CD4-positive, alpha-beta T cell treated with Interferon alpha-2 for 1 hour (primary cell): ENCODE measurements around the gene TMOD1.

Experiments used
- DNase-seq, 2 donors: peaks; one replicate each; pipeline ENCODE4 v3.0.0-alpha.2; 2020 to 2022

Gene TMOD1

DNA sequence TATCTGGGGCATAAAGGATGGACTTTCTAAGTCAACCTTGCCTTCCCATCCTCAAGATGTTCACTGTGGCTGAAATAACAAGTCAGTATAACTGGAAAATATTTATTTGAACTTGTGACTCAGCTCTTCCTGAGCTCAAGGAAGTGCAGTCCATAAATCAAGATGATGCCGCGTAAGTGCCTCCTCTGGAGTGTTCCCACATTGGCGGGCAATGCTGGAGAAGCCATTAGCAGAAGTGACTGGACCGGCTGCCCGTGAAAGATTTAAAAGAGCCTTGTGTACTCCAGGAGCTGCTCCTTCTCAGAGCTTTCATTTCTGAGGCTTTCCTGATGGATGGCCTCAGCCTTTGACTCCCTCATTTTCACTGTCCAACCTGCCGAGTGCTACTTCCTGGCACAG, 17.4 kb downstream of the TMOD1 start:
- DNase-seq: no peak

DNA sequence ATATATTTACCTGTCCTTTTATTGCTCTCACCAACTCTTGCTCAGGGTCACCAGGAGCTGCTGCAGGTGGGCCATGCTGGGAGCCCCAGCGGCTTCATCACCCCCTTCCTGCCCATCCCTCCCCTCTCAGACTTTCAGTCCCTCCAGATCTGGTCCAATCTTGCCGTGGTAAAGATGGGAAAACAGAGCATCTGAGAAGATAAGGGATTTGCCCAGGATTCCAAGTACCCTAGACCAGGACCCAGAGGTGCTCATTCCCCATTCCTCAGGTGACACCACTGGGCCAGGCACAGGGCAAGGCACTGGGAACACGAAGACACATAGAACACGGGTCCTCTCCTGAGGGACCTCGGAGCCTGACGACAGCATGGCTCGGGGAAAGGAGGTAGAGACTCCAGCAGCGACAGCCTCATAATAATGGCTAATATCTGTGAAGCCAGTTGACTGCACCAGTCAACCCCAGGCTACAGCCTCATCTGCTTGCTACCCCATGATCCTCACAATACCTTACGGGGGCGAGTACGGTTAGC, 18.0 kb downstream of the TMOD1 start:
- DNase-seq: no peak

DNA sequence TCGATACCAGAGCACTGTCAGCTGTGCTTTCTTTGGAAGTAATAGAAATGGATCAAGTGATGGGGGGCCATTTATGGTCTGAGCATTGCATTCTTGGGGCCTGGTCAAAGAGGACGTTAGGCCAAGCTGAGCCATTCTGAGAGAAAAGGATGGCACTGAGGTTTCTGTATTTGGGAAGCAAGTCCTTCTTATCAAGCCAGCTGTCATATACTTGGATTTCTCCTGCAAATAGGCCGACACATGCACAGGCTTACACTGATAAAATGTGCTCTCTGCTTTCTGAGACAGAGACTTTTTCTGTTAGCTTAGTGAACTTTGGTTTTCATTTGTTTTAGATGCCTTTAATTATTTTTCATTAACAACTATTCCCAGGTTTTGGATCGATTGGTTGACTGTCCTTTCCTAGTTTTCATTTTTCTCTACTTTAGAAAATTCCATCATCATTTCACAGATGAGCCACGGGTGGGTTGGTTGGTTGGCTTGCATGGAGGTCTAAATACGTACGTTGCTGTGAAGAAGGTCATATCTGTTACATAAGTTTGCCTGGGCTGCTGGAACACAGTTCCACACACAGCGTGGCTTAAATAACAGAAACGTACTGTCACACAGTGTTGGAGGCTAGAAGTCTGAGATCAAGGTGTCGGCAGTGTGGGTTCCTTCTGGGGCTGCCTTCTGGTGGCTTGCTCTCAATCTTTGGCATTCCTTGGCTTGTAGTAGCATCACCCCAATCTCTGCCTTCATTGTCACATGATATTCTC, 20.3 kb downstream of the TMOD1 start:
- DNase-seq: no peak

DNA sequence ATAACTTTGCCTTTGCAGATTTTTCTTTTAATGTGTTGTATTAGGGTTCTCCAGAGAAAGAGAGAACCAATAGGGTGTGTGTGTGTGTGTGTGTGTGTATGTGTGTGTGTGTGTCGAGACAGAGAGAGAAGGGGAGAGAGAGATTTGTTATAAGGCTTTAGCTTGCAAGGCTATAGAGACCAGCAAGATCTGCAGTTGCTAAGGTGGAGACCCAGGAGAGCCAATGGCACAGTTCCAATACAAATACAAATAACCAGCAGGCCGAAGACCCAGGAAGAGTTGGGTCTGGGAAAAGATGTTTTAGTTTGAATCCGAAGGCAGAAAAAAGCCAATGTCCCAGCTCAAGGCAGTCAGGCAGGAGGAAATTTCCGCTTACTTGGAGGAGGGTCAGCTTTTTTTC, 23.0 kb downstream of the TMOD1 start:
- no peak for DNase-seq

DNA sequence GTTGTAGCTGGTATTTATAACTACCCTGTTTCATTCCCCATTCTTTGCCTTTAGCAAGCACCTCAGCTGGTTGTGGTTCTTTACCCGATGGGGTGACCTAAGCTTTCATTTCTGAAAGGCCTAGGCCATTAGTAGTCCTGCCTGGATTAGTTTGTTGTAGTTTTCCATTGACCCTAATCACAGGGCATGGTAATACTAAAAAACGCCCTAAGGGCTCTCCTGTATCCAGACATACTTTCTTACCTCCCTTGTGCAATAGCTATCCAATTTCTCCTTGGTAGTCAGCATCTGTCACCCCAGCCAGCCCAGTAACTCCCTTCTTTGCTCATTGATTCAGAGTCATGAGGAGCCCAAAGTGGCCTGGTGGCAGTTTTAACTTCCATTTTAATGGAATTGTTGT, 24.0 kb downstream of the TMOD1 start:
- no peak for DNase-seq

DNA sequence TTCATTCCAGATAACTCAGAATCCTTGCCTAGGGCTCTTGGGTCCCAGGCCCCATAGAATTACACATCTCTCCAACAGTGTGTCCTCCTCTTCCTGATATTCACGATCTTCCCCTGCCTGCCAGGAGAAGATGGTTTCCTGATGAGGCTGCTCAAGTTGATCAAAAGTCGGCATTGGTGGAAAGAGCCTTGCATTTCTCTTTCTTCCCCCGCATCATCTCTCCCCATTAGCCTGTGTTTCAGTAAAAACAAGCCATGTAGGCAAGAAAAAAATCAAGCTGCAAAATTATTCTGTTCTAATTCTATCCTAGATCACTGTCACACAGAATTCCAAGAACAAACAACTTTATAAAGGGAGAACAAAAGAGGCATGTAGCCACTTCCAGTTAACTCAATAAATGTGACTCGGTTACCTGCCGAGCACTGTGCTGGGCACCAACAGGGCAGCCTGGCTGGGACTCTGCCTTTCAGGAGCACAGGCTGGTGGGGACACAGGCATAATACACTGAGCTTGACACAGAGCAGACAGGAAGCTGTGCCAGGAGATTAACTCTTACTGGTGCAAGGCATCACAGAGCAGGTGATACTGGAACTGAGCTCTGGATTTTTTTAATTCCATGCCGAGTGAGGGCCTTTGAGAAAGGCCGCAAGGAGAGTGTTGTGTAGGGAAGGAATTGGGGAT, 25.6 kb downstream of the TMOD1 start:
- no peak for DNase-seq

DNA sequence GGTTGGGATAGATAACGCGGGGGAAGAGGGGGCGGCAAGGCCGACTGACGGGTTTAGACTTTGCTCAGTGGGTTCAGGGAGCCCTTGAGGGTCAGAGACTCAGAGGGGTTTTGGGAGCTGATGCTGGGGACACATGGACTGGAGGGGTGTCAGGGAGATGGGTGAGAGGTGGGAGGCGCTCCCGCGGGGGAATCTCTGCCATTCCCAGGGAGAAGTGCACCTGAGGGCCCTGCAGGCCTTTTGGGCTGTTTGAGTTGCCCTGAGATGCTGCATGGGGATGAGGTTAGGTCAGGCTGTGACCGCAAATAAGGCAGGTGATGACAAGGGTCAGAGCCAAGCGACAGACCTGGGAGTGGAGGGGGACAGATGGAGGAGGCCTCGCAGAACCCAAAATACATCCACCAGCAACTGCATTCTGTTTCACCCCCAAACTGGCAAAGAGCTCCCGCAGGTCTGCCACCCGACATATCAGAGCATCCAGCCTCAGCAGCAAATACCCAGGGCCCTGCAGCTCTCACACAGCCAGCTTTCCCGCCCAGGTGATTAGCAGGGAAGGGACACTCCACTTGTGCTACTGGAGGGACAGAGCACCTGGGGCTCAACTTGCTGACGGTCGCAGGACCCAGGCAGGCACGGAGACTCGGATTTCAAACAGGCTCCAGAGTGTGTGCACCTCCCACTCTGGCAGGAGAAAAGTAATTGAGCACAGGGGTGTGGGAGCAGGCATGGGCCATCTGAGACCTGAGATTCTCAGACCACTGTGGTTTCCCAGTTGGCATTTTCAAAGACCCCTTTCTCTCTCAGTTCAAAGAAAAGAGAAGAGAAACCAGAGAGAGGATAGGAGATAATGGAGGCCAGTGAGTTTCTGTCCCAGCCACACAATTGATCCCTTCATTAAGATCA, 26.4 kb downstream of the TMOD1 start:
- DNase-seq: no peak

DNA sequence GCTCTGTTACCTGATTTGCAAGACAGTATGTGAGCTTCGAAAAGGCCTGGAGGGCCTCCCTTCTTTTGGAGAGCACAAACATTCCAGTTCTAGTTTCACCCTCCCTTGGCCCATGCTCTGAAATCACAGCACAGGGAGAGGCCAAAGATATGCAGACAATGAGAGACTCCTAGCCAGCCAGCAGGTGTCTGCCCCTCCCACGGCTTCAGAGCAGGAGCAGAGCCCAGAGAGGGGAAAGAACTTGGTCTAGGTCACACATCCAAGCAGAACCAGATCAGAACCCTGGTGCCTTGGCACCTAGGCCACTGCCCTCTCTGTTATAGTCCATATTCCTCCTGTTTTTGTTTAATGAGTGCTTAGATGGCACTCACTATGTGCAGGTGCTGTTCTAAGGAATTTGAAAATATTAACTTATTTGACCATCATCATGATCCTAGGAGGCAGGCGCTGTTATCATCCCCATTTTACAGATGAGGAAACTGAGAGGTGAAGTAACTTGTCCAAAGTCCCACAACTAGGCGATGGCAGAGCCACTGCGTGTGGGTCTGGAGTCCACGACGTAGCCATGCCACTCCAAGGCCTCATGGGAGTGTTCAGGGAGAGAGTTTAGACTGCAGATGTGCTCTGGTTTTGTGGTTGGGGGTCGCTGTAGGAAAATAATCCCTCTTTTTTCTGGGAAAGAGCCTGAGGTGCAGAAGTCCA, 27.2 kb downstream of the TMOD1 start:
- DNase-seq: no peak

DNA sequence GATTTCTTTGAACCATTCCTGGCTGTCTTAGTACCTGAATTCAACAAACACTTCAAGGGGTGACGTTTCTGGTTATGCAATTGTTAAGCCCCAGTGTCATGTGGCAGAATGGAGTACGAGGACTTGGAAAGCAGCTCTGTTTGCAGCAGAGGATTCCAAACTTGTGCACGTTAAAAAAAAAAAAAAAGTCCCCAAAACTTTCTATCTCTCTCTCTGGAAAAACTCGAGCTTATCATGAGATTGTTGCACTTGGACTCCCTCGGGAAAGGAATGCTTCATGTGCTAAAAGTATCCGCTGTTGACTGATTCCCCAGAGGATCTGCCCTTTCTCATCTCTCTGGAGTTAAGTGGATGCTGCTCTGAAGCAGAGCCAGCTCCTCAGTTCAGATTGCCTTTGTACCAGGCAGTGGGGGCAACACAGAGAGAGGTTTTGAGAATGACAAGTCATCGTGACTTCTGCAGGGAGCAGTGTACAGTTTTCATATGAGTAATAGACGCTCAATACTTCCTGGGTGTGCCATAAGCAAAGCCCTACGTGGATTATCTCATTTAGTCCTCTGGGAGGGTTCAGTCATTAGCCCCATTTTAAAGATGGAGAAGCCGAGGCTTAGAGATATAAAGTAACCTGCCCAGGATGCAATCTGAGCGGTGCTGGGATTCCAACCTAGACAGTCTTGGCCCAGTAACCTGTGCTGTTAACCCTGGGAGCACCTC, 28.1 kb downstream of the TMOD1 start:
- no peak for DNase-seq

DNA sequence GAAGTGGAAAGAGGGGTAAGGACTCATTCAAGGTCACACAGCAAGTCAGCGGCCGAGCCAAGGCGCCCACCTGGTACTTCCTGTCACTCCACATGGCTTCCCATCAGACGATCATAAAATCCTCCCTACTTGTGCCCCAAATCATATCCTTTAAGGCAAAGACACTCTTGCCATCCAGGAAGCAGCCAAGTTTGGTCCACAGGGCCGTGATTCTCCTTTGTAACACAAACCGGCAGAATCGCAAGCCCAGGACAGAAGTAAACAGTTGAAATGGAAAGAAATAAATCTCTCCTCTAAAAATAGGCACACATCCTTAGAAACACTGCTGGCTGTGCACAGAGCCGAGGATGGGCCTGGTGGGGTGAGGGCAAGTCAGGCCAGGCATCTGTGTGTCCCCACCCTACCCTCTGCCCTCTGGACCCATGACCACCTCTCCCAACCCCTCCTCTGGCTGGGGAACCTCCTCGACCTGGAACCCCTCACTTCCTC, 30.5 kb downstream of the TMOD1 start:
- no peak for DNase-seq

DNA sequence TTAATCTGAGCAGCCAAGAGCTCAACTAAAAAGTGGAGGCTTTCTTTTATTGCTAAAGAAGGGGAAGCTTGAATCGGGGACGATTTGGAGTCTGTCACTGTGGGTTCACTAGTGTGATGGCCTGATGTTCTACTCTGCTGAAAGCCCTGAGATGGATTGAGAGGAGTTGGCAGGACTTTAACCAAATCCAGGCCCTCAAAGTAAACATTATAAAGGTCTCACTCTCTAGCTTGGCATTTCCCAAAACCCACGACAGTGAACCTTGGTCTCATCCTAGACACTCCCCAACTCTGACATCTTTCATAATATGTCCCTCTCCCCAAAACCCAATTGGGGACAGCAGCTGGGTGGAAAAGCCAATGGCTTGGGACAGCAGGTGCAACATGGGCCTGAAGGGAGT, 32.7 kb downstream of the TMOD1 start:
- DNase-seq: no peak

DNA sequence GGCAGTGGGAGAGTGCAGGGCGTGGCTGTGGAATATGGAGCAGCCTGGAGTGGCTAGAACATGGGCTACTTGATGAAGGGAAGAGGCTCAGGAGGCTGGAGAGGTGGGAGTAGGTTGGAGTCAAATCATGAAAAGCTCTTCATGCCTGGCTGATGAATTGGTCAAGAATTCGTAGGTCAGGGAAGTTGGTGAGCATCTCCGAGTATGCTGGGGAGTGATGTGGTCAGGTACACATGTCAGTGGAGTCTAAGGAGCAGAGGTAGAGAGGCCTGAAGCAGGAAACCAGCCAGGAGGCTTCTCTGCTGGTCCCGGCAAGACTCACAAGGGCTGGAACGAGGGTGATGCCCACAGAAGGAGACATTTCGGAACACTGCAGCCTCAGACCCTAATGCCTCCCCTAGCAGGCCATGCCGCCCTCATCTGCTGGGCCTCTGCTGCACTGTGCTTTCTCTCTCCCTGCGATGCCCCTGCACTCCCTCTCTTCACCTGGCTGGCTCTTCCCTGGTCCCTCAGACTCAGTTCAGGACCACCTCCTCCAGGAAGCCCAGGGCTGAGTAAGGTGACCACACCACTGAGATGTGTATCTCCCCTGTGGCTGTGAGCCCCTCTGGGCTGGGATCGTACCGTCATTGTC, 33.6 kb downstream of the TMOD1 start:
- DNase-seq: no peak

DNA sequence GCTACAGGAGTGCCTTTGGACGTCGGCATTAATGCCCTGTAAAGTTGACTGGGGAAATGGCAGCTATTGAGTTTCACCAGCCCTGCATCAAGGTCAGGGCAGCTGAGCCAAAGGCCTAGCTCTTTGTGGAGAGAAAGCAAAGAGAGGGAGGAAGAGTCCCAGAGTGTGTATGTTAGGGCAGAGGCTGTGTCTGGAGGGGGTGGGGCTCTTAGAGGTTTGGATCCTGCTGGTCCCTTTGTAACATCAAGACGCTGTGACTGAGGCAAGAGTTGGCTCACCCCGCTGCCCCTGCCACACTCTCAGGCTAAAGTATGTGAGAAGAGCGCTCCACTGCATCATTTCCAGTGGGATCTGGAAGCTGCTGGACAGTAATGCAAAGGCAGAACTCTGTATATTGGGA, 34.3 kb downstream of the TMOD1 start:
- DNase-seq: no peak

DNA sequence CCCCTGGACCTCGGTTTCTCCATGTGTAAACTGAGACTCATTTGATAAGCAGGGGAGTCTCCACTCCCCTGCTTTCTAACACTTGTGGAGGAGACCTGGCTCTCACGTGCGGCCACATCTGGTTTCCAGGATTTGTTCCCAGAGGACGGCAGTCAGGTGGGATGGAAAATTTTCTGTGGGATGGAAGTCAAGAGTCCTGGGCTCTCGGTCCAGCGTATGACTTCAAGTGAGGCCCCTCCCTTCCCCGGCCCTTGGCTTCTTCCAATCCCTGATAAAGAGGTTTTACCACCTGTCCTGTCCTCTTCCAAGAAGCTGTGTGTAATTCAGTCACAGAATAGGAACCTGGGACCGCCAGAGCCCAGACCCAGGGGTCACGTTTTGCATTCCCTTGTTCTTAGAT, 35.0 kb downstream of the TMOD1 start:
- no peak for DNase-seq

DNA sequence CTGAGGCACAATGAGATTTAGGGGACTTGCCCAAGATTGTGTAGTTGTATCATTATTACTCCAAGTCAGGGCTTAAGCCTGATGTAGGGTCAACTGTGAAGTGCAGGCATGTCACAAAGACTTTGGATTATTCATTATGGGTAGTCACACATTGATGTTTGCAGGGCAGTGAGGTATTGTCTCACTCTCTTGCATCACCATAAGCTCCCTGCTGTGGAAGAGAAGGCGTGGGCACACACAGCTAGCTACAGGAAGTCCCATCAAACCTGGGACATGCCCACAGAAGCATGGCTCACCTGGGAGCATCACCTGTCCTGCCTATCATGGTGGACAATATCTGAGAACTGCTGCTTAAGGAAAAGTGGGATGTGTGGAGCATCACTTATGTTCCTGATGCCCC, 42.1 kb downstream of the TMOD1 start:
- DNase-seq: no peak

DNA sequence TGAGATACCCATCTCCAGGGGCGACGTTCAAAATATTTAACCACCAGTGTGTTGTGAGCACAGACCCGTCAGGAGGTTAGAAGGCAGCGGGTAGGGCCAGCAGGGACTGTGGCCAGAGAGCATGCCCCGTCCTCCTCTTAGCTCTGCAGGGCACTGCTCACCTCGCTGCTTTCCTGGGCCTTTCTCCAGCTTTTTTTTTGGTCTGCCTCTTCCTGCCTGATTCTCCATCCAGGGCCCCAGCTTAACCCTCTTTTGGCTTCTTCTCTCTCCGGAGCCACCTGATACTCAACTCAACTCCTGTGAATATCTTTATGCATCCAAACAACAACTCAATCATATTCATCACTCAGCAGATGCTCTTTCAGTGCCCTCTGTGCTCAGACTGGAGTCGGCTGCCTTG, 44.0 kb downstream of the TMOD1 start:
- no peak for DNase-seq

DNA sequence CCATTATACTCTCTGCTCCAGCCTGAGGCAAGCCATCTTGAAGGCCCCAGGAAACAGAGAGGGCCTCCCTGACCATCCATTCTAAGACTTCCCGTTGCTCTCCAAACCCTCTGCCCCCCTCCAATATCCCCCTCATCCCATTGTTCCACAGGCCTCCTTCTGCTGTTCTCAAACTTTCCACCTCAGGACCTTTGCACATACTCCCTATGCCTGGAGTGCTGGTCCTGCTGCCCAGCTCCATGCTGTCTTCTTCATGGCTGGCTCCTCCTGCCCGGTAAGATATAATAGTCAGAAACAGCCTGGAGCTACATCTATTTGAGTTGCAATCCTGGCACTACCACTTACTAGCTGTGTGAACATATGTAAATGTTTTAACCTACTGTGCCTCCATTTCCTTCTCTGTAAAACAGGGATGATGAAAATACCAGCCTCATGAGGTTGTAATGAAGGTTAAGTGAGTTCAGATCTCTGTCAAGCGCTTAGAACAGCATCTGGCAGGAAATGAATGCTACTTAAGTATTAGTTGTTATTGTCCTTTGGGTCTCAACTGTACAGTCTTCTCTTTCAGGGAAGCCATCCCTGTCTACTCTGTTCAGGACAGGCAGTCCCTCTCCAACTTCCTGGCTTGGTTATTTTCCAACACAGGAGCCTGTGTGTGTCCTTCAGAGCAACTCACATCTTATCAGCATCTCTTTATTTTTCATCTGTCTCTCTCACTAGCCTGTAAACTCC, 45.8 kb downstream of the TMOD1 start:
- DNase-seq: no peak

DNA sequence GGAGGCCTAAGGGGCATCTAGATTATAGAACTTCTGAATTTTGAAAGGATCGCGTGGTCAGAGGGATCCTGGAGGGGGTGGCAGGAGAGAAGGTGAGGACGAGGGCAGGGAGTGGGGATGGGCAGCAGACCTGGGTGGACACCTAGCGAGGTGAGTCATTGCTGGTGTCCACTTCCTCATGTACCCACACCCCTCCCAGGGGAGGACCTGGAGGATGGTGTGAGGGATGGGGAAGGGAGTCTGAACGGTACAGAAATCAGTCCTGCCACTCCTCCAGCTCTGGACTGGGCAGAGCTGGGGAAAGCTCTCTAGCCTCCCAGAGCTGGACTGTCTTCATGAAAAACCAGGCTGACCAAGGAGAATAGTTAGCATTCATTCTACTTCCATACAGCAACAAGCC, 46.9 kb downstream of the TMOD1 start:
- DNase-seq: no peak

DNA sequence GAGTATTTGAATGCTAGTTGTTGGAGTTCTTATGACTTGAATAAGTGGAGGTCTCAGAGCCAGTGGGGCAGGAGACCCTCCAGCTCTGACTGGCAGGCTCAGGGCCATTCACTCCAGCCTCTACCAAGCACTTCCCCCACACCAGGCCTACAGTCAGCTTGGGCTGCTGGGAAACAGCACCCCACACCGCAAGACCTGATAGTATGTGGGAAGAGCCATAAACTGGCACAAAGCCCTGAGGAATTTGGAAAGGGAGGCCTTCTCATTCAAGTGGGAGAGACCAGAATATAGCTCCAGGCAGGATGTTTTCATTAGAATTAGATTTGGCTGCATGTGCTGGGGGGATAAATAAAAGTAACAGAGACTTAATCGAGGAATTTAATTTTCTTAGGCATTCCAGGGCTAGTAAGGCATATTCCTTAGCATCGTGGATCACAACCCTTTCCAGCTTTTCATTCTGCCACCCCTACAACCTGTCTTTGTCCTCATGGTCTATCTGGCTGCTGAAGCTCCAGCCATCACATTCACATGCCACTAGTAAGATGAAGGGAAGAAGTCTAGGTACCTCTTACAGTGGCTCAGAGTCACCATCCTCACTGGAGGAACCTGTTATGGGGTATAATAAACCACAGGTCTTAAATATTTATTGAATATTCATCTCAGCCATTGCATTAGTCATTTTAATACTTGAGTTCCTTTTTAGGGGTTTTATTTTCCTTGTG, 47.5 kb downstream of the TMOD1 start:
- DNase-seq: no peak

DNA sequence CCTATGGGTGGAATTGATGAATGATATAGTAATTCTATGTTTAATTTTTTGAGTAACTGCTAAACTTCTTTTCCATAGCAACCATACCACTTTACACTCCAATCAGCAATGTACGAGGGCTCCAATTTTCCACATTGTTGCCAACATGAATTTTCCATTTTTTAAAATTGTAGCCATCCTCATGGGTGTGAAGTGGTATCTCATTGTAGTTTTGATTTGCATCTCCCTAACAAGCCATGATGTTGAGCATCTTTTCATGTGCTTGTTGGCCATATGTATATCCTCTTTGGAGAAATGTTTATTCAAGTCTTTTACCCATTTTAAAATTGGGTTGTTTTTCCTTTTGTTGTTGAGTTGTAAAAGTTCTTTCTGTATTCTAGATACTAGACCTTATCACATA, 48.9 kb downstream of the TMOD1 start:
- no peak for DNase-seq
